A549 (cell line): ENCODE measurements around the gene TSNAX. TPM values are rescaled to one million over a fixed set of nuclear protein-coding genes. Genes with fewer than 3 reads are reported as not detected.

Experiments used
- ATAC-seq, 2 experiments: fragments of 200-7000 bp in 1 of 2; fragments of >200 bp in 1 of 2; cut with Nextera tagmentation in 1 of 2; cut with Tn5 transposase in 1 of 2; 3 replicates each; pipeline versions ENCODE4 v1.8.0 to v1.9.1; 2018 to 2020; ENCODE audit warnings: mild to moderate bottlenecking in 1 of 2, moderate library complexity in 1 of 2
- CTCF ChIA-PET: fragments of 300-600 bp; sonication (Branson Sonifier 250); formaldehyde crosslinking; extraction: SDS; loops from one replicate; lab custom pipeline; 2021; ENCODE audit warnings: antibody characterized with exemption, inconsistent platforms; lab: Yijun Ruan, JAX
- POLR2A ChIA-PET: fragments of 350-600 bp; formaldehyde crosslinking; extraction: SDS; loops from one replicate; lab custom pipeline; 2021; ENCODE audit warnings: antibody characterized with exemption, inconsistent platforms; lab: Yijun Ruan, JAX
- DNase-seq, 2 experiments: peaks; one replicate each; pipeline versions ENCODE4 v3.0.0 to v3.0.0-alpha.2; 2011 to 2016; ENCODE audit warnings: low read depth in 1 of 2, low spot score in 1 of 2
- FAIRE-seq: peaks from 2 replicates; lab custom pipeline; 2011; peaks lifted over from hg19 to GRCh38; lab: Jason Lieb, UNC
- H3K27ac ChIP-seq, 2 experiments: fragments of >200 bp; sonication (Bioruptor Twin); formaldehyde crosslinking; 3 replicates each; pipeline ENCODE4 v1.5.1; 2016 to 2017
- H3K4me1 ChIP-seq: fragments of >200 bp; sonication (Bioruptor Twin); formaldehyde crosslinking; 3 replicates; pipeline ENCODE4 v1.6.1; 2016
- H3K4me2 ChIP-seq: fragments of >200 bp; sonication (Bioruptor Twin); formaldehyde crosslinking; 3 replicates; pipeline ENCODE4 v1.6.1; 2016
- H3K4me3 ChIP-seq: fragments of >200 bp; sonication (Bioruptor Twin); formaldehyde crosslinking; 3 replicates; pipeline ENCODE4 v1.5.1; 2016
- H3K9me3 ChIP-seq: fragments of >200 bp; sonication (Bioruptor Twin); formaldehyde crosslinking; 3 replicates; pipeline ENCODE4 v1.6.1; 2016
- CBX2 ChIP-seq: fragments of 200-600 bp; sonication (generic); IDR thresholded peaks from 2 replicates; pipeline ENCODE4 v1.6.1; 2016; ENCODE audit warnings: low read depth, mild to moderate bottlenecking, borderline replicate concordance
- CBX8 ChIP-seq: fragments of 200-600 bp; sonication (generic); IDR thresholded peaks from 2 replicates; pipeline ENCODE4 v1.6.1; 2016
- CHD2 ChIP-seq: fragments of 150-350 bp; IDR thresholded peaks from 2 replicates; pipeline ENCODE4 v1.6.1; 2014; ENCODE audit warnings: low read length; ENCODE audit not compliant: partially characterized antibody
- CHD4 ChIP-seq: fragments of 200-600 bp; sonication (generic); IDR thresholded peaks from 2 replicates; pipeline ENCODE4 v1.6.1; 2016; ENCODE audit warnings: antibody characterized with exemption, mild to moderate bottlenecking, borderline replicate concordance
- CTCF ChIP-seq: fragments of >200 bp; sonication (Bioruptor Twin); formaldehyde crosslinking; IDR thresholded peaks from 3 replicates; pipeline ENCODE4 v1.5.1; 2016
- EHMT2 ChIP-seq: fragments of 200-600 bp; sonication (generic); IDR thresholded peaks from 2 replicates; pipeline ENCODE4 v1.6.1; 2016; ENCODE audit warnings: antibody characterized with exemption, low read depth, mild to moderate bottlenecking, moderate library complexity
- ESRRA ChIP-seq: fragments of 150-350 bp; IDR thresholded peaks from 2 replicates; pipeline ENCODE4 v1.6.1; 2014; ENCODE audit warnings: mild to moderate bottlenecking, low read length, borderline replicate concordance
- HEYL ChIP-seq: fragments of 250-450 bp; sonication (Bioruptor Pico); IDR thresholded peaks from 2 replicates; pipeline ENCODE4 v1.8.0; 2021; ENCODE audit warnings: mild to moderate bottlenecking, moderate library complexity
- HMGXB4 ChIP-seq: fragments of 250-450 bp; sonication (Bioruptor Pico); IDR thresholded peaks from 2 replicates; pipeline ENCODE4 v1.5.0; 2021; ENCODE audit warnings: mild to moderate bottlenecking, moderate library complexity, borderline replicate concordance
- HOXB13 ChIP-seq: fragments of 250-450 bp; sonication (Bioruptor Pico); IDR thresholded peaks from 2 replicates; pipeline ENCODE4 v1.5.0; 2020; ENCODE audit warnings: low read depth, mild to moderate bottlenecking, moderate library complexity
- HOXB5 ChIP-seq: fragments of 250-450 bp; sonication (Bioruptor Pico); IDR thresholded peaks from 2 replicates; pipeline ENCODE4 v1.5.0; 2020; ENCODE audit warnings: mild to moderate bottlenecking, moderate library complexity
- JUN ChIP-seq, 2 experiments: fragments of >200 bp; sonication (Bioruptor Twin); formaldehyde crosslinking; IDR thresholded peaks; 2 replicates in 1 of 2; 3 replicates in 1 of 2; pipeline ENCODE4 v1.6.1; 2016 to 2017
- KDM1A ChIP-seq: fragments of 200-600 bp; sonication (generic); IDR thresholded peaks from 2 replicates; pipeline ENCODE4 v1.6.1; 2016; ENCODE audit warnings: low read depth, mild to moderate bottlenecking
- MYC ChIP-seq: IDR thresholded peaks from 2 replicates; pipeline ENCODE4 v1.6.1; 2012; ENCODE audit warnings: mild to moderate bottlenecking, inconsistent platforms, low read length, improper control_type of control experiment, borderline replicate concordance
- NFE2L2 ChIP-seq: fragments of 150-350 bp; conservative IDR thresholded peaks from 2 replicates; pipeline ENCODE4 v1.6.1; 2014; ENCODE audit warnings: low read length
- NPAS2 ChIP-seq: fragments of 250-450 bp; sonication (Bioruptor Pico); IDR thresholded peaks from 2 replicates; pipeline ENCODE4 v1.8.0; 2022; ENCODE audit warnings: mild to moderate bottlenecking, moderate library complexity, borderline replicate concordance
- POLR2A ChIP-seq: IDR thresholded peaks from 2 replicates; pipeline ENCODE4 v1.6.1; 2012; ENCODE audit warnings: mild to moderate bottlenecking, low read length
- POLR2AphosphoS2 ChIP-seq: conservative IDR thresholded peaks from 2 replicates; pipeline ENCODE4 v1.6.1; 2012; ENCODE audit warnings: low read length, improper control_type of control experiment, inconsistent platforms
- RARB ChIP-seq: fragments of 250-450 bp; sonication (Bioruptor Pico); IDR thresholded peaks from 2 replicates; pipeline ENCODE4 v1.8.0; 2021; ENCODE audit warnings: mild to moderate bottlenecking, moderate library complexity
- REST ChIP-seq: fragments of 200-600 bp; sonication (generic); IDR thresholded peaks from 2 replicates; pipeline ENCODE4 v1.6.1; 2016; ENCODE audit warnings: antibody characterized with exemption, mild to moderate bottlenecking, moderate library complexity
- RFX5 ChIP-seq: fragments of 450-650 bp; IDR thresholded peaks from 2 replicates; pipeline ENCODE4 v1.7.1; 2014; ENCODE audit warnings: antibody characterized with exemption, mild to moderate bottlenecking, moderate library complexity
- SMC3 ChIP-seq: fragments of >200 bp; sonication (Bioruptor Twin); formaldehyde crosslinking; IDR thresholded peaks from 3 replicates; pipeline ENCODE4 v1.6.1; 2018; ENCODE audit warnings: inconsistent platforms
- TFCP2L1 ChIP-seq: fragments of 250-450 bp; sonication (Bioruptor Pico); IDR thresholded peaks from 2 replicates; pipeline ENCODE4 v1.5.0; 2021; ENCODE audit warnings: mild to moderate bottlenecking
- USF2 ChIP-seq: fragments of 450-650 bp; IDR thresholded peaks from 2 replicates; pipeline ENCODE4 v1.6.1; 2014; ENCODE audit warnings: antibody characterized with exemption
- ZFP36 ChIP-seq: fragments of 450-650 bp; IDR thresholded peaks from 2 replicates; pipeline ENCODE4 v1.6.1; 2014; ENCODE audit warnings: borderline replicate concordance; ENCODE audit not compliant: partially characterized antibody
- ZNF302 ChIP-seq: fragments of 250-450 bp; sonication (Bioruptor Pico); IDR thresholded peaks from 2 replicates; pipeline ENCODE4 v1.9.0; 2021; ENCODE audit warnings: inconsistent platforms, mild to moderate bottlenecking, moderate library complexity
- WGBS: methylation state at CpG from one replicate; pipeline ENCODE4 v1.1.6; 2017; ENCODE audit errors: missing lambda C conversion rate; 5-methylcytosine and 5-hydroxymethylcytosine counted together
- polyA plus RNA-seq, 4 experiments: library from polyadenylated mRNA; depleted of rRNA in 3 of 4; stranded (reverse); fragments of >200 nt; fragmentation: RNase III in 1 of 4; extraction: RNeasy Plus Mini Kit Qiagen cat#74134 plus additional on column Dnase treatment in 1 of 4; gene quantifications; 2 replicates in 3 of 4; 3 replicates in 1 of 4; pipeline ENCODE4 v1.2.3, GENCODE V29; 2011 to 2017
- TF ChIP-seq, protein P1 (sequence below): fragments of 150-350 bp; IDR thresholded peaks from 2 replicates; pipeline ENCODE4 v1.6.1; 2014; ENCODE audit warnings: low read depth, mild to moderate bottlenecking, low read length
- TF ChIP-seq, protein P2 (sequence below): fragments of >200 bp; sonication (Bioruptor Twin); formaldehyde crosslinking; IDR thresholded peaks from 3 replicates; pipeline ENCODE4 v1.6.1; 2016
- TF ChIP-seq, protein P3 (sequence below): IDR thresholded peaks from 2 replicates; pipeline ENCODE4 v1.6.1; 2012

The TSNAX gene
- polyA plus RNA-seq, 2 of the 4 experiments (the other 2 are of a cell fraction), result 48.5 to 58.3 TPM

DNA sequence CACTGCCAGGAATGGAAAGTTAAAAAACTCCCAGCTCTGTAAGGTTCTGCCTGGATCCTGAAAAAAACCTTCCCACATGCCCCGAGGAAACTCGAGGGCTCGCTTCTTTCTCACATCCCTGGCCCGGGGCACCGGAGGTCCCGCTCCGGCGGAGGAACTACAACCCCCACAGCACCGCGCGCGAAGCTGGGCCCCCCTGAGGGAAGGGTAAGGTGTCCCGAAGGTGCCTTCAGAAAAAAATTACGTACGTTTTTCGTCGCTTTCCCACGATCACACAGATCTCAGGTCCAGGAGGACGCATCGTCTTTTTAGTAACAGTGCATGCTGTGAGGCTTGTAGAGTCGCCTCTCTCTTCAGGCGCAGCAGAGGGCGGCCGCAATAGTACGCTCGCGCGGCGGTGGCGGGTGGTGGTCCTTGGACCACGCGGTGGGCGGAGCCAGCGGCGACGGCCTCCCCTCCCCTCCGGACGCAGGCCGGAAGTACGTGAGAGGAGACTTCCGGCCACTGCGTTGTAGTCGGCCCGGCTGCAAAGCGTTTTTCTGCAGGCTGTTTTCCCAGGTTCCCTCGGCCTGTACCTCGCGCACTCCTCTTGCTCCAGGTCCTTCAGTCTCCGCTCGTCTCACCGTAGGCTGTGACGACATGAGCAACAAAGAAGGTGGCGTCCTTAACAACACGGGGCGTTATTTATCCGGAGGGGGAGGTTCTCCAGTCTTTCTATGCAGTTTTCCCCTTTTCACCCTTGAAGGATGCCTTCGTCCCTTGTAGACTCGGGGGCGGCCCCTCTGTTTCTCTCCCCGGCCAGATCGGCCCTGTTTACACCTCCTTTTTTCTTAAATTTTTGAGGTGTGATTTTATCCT, at the start of gene TSNAX (continued):
- TF ChIP-seq, protein P1, sequence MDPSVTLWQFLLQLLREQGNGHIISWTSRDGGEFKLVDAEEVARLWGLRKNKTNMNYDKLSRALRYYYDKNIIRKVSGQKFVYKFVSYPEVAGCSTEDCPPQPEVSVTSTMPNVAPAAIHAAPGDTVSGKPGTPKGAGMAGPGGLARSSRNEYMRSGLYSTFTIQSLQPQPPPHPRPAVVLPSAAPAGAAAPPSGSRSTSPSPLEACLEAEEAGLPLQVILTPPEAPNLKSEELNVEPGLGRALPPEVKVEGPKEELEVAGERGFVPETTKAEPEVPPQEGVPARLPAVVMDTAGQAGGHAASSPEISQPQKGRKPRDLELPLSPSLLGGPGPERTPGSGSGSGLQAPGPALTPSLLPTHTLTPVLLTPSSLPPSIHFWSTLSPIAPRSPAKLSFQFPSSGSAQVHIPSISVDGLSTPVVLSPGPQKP, result no peak
- TF ChIP-seq ZFP36 (no peak), CHD4 (no peak), POLR2AphosphoS2 (no peak), ESRRA (no peak), CBX2 (no peak), NFE2L2 (no peak), CTCF (no peak), POLR2A (peak; percentile 91), HMGXB4 (no peak), HEYL (no peak), JUN (IDR thresholded peaks at IDR 0.05) (peak; percentile 85 to 92), NPAS2 (CRISPR knock-in tag) (no peak), USF2 (peak; percentile 25; the same call in 1 of the 2 replicates), CHD2 (no peak), CBX8 (no peak), SMC3 (no peak; the same call in 2 of the 3 replicates), HOXB13 (CRISPR knock-in tag) (no peak), RARB (CRISPR knock-in tag) (no peak), TFCP2L1 (CRISPR knock-in tag) (no peak)
- TF ChIP-seq, protein P2, sequence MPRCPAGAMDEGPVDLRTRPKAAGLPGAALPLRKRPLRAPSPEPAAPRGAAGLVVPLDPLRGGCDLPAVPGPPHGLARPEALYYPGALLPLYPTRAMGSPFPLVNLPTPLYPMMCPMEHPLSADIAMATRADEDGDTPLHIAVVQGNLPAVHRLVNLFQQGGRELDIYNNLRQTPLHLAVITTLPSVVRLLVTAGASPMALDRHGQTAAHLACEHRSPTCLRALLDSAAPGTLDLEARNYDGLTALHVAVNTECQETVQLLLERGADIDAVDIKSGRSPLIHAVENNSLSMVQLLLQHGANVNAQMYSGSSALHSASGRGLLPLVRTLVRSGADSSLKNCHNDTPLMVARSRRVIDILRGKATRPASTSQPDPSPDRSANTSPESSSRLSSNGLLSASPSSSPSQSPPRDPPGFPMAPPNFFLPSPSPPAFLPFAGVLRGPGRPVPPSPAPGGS, result peak; percentile 77; the same call in 2 of the 3 replicates
- TF ChIP-seq, protein P3, sequence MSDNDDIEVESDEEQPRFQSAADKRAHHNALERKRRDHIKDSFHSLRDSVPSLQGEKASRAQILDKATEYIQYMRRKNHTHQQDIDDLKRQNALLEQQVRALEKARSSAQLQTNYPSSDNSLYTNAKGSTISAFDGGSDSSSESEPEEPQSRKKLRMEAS, result peak; percentile 95

DNA sequence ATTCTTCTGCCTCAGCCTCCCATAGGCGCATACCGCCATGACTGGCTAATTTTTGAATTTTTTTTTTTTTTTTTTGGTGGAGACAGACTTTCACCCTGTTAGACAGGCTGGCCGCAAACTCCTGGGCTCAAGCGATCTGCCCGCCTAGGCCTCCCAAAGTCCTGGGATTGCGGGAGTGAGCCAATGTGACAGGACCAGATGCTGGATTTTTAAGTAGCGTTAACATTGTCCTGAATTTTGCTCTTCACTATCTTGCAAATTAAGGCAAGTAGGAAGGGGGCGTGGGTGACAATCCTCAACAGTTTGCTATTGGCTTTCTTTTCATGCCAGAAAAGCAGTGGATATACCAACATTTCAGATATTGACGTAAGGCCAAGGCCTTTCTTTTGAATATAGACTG, 49.7 kb upstream of the TSNAX start:
- CTCF ChIA-PET, result no interaction called here
- ATAC-seq, result no peak
- TF ChIP-seq KDM1A (no peak), MYC (no peak), RFX5 (no peak), HOXB5 (CRISPR knock-in tag) (no peak), EHMT2 (no peak), REST (no peak), NFE2L2 (no peak), ESRRA (no peak), ZNF302 (CRISPR knock-in tag) (no peak)

More for the DNA sequence above, 49.7 kb upstream of the TSNAX start:
- Histone ChIP-seq H3K4me3 (no peak overlapping the region), H3K27ac (no peak overlapping the region), H3K4me2 (no peak overlapping the region), H3K4me1 (no peaks in the 10 kb centered on the region), H3K9me3 (no peaks in the 10 kb centered on the region)
- WGBS, result 93% methylated on average over 9 of the region's 9 CpGs
- POLR2A ChIA-PET, result no interaction called here
- DNase-seq (no peak), FAIRE-seq (no peak)
